Stimulated activated CD8-positive, alpha-beta memory T cell treated with anti-CD3 and anti-CD28 coated beads, Interleukin-7, amount 100 ng/mL, for 4 hours (primary cell): ENCODE measurements around the gene GATA2.

Experiments used
- DNase-seq, 2 donors: peaks; one replicate each; pipeline ENCODE4 v3.0.0-alpha.2; 2020; ENCODE audit warnings: low read depth in 2 of 2

Gene GATA2

DNA sequence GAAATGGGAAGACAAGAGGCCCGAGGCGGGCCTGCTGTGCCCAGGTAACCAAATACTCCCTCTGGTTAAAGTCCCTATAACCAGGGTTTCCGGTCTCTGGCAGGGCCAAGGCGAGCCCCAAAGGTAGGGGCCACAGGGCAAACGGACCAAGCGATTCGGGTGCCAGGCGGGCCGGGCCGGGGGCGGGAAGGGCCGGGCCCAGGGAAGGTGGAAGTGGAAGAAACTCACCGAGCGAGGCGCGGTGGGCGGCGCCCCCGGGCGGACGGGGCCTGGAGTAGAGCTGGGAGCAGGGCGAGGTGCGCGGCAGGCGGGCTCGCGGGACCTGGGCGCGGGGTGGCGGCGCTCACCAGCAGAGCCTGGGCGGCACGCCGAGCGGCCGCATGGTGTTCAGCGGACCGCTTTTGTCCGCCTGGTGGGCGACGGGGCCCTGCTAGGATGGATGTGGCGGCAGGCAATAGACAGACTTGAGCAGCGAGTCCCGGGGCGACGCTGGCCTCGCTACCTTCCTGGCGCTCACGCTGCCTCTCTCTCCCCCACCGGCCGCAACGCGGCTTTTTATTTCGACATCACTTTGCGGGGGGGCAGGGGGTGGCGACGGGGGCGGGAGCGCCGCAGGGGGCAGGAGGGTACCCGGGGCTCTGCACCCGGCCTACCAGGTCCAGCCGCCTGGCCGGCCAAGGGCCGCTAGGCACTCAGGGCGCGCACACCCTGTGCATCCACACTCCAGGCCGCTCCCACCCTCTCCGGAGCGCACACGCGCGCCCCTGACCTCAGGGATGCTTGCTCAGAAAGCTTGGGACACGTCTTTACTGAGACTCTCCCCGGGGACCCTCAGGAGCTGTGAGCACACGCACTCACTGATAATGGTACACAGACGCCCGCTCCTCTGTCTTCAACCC is at the start of gene GATA2:
Gene GATA2, minus strand, starts transcription at position 531 of the 899 bp plus-strand sequence. CDS start 6,170 bp downstream, outside the sequence.
- no peak for DNase-seq

DNA sequence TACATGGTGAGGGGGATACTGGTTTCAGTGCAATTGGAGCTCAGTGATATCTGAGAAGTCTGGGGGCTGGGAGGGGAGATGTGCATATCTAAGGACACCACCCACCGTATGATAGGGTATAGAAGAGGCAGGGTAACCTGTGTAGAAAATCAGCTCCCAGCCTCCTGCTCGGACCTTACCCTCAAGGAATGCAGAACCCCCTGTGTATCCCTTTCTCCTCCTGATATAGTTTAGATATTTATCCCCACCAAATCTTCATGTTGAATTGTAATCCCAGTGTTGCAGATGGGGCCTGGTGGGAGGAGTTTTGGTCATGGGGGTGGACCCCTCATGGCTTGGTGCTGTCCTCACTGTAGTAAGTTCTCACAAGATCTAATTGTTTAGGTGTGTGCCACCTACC is 48.2 kb upstream of the GATA2 start:
- no peak for DNase-seq

DNA sequence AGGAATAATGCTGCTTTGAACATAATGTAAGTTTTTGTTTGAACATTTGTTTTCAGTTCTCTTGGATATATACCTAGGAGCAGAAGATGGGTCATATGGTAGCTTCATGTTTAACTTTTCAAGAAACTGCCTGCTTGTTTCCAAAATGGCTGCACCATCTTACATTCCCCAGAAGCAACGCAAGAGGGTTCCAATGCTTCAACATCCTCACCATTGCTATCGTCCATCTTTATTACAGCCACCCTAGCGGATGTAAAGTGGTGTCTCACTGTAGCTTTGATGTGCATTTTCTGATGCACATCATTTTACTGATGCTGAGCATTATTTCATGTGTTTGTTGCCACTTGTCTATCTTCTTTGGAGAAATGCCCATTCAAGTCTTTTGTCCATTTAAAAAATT is 46.4 kb upstream of the GATA2 start:
- no peak for DNase-seq

- no peak for DNase-seq
Observed at GRCh38 chr3:128537091-128537703, 44.2 kb upstream of the GATA2 start.

- DNase-seq = no peak
Observed at GRCh38 chr3:128532012-128532983, 39.3 kb upstream of the GATA2 start.

- DNase-seq = no peak
Observed at GRCh38 chr3:128524374-128525299, 31.6 kb upstream of the GATA2 start.

DNA sequence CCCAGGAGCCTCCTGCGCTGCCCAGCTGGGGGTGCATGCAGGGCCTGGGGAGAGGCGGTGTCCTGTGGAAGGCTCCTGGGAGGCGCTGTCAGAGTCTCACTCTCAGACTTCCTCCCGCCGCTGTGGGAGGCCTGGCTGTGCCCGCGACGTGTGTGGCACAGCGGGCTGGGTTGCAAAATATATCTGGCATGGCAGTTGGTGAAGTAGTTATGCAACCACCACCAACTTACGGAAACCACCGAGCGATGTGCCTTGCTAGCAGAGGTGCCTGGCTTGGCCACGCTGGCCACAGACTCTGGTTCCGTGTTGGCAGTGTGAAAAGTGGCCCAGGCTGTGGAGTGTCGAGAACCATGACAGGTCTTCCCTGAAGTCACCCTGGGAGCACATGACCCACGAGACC is 30.6 kb upstream of the GATA2 start:
- no peak for DNase-seq

DNA sequence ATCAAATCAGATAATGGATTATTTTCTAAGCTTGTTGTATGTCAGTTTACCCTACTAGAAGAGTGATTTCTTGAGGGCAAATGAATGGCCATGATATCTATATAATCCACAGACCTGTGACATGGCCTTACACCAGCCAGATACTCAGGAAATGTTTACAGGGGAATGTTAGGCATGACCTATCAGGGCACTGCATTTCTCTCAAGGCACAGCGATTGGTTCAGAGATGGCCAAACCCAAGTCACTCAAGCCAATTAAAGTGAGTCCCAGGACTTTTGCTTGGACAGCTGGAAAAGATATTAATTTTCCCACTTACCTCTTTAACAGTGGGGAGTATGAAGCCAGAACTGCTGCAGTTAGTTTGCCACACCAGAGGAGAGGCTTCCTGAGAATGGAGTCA is 28.7 kb upstream of the GATA2 start:
- no peak for DNase-seq

GRCh38 chr3:128518587-128519490 is 25.8 kb upstream of the GATA2 start:
- no peak for DNase-seq

DNA sequence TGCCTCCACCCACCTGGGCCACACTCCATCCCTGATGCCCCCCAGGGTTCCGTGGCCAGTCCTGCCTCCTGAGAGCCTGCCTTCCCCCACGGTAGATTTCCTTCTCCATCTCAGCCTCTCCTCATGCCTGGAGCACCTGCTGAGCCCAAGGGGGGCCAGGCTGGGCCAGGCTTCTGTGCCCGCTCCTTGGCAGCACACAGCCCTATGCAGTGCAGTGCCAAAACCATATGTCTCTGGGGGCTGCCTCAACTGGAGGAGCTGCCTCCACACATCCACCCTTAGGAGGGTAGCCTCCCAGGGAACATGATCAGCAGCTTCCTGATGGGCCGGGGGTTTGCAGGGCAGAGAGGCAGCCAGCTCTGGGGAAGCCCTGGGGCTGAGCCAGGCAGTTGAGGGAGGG is 24.6 kb upstream of the GATA2 start:
- DNase-seq = no peak

GRCh38 chr3:128515967-128516366 is 23.0 kb upstream of the GATA2 start:
- no peak for DNase-seq

GRCh38 chr3:128508852-128509251 is 15.9 kb upstream of the GATA2 start:
- no peak for DNase-seq

DNA sequence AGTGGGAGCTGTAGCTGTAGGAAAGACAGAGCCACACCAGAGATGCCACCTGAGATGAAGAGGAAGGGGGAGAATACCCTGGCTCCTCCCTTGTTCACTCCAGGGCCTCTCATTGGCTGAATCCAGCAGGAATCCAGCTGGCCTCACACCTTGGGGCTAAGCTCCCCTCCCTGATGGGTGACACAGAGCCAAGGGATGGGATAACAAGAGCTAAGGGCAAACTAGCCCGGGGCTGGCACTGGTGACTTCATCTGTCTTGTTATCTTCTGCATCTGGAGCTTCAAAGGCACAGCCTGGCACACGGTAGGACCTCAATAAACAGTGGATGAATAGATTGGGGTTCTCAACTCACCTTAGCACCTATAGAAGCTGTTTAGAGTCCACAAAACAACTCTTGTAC is 13.8 kb upstream of the GATA2 start:
- DNase-seq = no peak

- no peak for DNase-seq
Observed at GRCh38 chr3:128505771-128506170, 12.8 kb upstream of the GATA2 start.

DNA sequence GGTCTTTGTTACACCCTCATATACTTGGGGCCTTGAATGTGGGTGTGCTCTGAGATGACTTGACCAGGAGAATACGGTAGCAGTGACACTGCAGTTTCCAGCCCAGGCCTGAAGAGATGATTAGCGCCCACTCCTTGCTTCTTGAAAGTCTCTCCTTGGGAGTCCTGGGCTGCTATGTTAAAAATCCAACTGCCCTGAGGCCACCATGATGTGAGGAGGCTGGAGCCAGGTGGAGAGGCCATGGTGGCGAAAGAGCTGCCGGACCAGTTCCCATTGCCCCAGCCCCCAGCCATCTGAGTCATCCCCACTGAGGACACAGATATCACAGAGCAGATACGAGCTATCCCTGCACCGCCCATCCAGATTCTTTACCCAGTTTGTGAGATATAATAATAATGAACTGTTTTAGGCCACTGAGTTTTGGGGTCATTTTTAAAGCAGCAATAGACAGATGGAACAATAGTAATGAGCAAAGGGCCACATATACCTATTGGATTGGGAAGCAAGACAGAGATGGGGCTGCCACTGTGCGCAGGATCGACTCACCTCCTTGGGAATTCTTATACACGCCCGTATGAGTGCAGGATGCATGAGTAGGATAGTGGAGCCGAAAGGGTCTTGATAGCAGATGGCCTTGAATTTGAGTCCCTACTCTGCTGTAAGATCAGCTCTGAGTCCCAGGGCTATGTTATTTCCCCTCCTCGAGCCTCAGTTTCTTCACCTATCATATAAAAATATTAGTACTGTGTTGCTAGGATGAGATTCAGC is 12.1 kb upstream of the GATA2 start:
- DNase-seq = no peak

GRCh38 chr3:128504533-128504915 is 11.5 kb upstream of the GATA2 start:
- no peak for DNase-seq

GRCh38 chr3:128503751-128504532 is 10.9 kb upstream of the GATA2 start:
- no peak for DNase-seq

DNA sequence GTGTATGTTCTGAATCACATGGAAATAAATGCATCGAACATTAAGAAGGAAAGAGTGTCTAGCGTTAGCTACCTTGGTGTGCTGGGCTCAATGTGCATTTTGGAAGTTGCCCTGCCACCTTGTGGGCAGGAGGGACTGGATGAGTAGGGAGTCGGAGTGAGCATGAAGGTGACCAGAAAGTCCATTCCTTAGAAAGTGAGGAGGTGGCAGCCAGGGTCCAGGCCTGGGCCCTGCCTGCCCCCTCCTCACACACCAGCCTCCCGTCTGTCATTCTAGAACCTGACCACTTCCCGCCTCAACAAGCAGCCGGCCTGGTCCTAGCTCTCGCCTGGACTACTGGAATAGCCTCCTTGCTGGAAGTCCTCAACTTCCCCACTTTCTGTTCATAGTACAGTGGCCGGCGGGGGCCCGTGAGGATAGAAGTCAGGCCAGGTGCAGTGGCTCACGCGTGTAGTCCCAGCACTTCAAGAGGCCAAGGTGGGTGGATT is 10.2 kb upstream of the GATA2 start:
- no peak for DNase-seq
